CD4-positive, alpha-beta T cell treated with Interleukin-12 subunit alpha and Interleukin-12 subunit beta, for 1 hour (primary cell): Measurements from ENCODE around the gene PPP1R9A.
"Not testable (repeated sequence)": the region's sequence is repeated elsewhere in the genome, so short reads cannot be mapped to it uniquely, and the experiment has no call there.

Source experiments
- DNase-seq: peaks from one replicate; pipeline ENCODE4 v3.0.0-alpha.2; 2020

Gene PPP1R9A

DNA sequence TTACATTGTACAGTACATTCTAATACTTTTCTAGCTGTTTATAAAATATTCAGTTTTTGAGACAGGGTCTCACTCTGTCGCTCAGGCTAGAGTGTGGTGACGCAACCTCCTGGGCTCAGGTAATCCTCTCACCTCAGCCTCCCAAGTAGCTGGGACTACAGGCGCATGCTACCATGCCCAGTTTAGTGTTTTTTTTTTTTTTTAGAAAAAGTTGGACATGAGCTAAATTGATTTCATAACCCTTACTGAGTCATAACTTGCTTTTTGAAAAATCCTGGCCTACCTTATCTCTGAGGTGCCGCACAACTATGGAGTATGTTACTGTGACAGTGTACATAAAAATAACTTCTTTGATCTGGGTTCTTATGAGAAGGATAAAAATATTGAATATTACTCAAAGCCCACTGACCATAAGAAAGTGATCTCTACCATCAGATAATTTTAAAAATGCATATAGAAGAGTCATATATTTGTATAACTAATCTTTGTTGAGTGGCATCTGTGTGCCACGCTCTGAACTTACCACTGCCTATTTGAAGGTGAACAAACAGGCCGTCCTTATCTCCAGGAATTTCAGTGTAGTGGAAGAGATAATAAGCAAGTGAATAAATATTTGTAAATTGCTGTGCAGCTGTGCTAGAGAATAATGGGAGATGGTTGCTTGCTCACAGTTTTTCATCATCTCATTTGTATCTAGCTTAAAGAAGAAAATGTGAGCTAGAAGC is 73.2 kb downstream of the PPP1R9A start:
- no peak for DNase-seq

DNA sequence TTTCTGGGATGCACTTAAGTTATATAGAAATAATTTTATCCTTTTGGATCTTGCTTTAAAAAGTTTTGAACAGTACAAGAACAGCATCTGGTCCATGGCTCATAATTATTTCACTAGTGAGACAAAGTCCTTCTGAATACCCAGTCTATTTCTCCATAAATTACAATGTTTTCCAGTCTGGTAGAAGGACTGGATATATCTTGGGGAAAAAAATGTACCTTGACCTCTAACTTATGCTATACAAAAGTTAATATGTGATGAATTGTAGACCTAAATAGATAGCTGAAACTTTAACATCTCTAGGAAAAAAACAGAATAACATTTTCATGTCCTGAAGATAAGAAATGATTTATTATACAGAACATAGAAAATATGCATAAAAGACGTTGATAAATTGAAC is 88.5 kb downstream of the PPP1R9A start:
- DNase-seq: no peak

DNA sequence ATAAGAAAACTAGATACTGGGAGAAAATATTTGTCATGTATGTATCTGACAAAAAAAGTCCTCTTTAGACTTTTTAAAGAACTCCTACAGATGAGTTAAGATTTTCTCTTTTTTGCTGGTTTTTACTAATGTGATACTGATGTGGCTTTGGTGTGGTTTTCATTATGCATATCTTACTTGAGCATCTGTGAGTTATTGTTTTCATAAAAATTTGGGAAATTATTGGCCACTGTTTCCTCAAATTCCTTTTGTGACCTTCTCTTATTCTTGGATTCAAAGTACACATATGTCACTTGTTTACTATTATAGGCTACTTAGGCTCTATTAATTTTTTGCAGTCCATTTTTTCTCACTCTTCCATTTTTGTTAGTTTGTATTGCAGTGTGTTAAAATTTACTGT is 89.0 kb downstream of the PPP1R9A start:
- no peak for DNase-seq

DNA sequence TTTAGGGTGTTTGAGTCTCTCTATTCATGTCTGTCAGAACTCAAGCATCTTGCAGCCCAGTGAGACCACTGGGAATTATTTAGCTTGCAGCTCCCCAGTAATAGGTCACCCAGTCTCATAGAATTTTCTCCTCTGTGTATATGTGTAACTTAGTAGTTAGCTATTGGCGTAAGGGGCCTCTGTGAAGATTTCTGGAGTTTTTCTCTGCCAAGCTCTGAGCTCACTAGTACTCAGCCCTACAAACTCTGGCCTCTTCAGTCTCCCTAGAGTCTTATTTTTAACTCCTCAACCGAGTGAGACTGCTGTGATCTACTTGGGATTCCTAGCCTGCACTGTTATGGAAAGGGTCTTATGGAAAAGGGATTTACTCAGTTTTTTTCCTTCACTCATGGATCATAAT is 90.2 kb downstream of the PPP1R9A start:
- no peak for DNase-seq

DNA sequence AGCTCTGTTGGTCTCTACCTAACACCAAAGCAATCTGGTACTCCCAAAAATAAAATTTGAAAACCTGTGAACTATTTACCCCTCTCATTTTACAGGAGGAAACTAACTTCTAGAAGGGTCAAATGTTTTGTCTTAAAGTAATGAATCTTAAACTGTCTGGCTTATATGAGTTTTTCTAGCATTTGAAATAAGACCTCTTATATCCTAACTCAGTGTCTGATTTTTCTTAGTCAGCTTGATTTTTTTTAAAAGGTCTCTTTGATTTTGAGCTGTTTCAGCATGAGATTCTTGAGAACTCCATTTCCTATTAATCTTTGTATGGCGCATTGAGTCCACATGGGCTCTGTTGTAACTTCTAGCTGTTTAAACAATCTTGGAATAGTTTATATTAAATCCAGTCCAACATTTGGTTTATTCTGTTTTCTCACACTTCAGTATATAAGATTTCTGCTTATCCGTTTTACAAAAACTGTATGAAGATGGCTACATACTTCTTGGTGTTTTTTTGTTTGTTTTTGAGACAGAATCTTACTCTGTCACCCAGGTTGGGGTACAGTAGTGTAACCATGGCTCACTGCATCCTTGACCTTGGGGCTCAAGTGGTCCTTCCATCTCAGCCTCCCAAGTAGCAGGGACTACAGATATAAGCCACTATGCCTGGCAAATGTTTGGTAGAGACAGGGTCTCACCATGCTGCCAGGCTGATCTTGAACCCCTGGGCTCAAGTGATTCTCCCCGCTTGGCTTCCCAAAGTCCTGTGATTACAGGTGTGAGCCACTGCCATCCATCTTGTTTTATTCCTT is 91.1 kb downstream of the PPP1R9A start:
- DNase-seq: no peak

DNA sequence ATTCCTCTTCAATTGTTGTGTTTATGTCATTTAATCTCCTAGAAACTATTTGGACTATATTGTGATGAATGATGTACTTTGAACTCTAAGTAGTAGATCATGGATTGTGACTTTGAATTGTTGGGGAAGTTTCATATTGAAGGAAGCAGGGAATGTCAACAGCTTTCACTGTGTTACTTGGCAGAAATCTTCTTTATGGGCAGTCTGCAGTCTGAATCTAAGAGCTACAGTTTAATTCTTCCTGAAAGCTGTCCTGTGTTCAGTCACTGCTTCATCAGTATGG is 91.6 kb downstream of the PPP1R9A start:
- no peak for DNase-seq

DNA sequence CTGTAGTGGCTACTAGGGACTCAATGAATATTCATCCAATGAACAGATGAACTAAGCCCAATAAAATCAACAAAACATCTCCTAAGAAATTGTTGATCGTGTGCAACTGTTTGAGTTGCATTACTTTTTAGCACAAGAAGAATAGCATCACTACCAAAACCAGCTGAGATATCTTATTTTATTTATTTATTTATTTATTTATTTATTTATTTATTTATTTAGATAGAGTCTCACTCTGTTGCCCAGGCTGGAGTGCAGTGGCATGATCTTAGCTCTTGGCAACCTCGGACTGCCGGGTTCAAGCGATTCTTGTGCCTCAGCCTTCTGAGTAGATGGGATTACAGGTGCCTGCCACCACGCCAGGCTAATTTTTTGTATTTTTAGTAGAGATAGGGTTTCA is 92.2 kb downstream of the PPP1R9A start:
- DNase-seq: not testable (repeated sequence)

DNA sequence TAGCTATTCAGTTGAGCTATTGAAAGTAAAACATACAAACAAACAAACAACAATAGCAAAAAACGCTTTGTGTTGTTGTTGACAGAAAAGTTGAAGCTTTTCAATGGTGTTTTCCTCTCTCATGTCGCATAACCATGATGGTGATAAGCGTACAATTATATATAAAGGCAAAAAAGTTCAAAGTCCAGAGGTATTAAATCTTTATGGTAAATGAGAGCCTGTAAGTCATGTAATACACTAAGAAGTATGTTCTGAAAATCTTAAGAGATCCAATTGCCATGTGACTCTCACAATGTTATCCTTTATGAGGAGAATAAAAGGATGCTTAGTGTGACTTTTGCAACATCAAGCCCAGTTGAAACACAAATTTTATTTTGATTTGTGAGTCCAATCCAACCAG is 93.9 kb downstream of the PPP1R9A start:
- DNase-seq: no peak

DNA sequence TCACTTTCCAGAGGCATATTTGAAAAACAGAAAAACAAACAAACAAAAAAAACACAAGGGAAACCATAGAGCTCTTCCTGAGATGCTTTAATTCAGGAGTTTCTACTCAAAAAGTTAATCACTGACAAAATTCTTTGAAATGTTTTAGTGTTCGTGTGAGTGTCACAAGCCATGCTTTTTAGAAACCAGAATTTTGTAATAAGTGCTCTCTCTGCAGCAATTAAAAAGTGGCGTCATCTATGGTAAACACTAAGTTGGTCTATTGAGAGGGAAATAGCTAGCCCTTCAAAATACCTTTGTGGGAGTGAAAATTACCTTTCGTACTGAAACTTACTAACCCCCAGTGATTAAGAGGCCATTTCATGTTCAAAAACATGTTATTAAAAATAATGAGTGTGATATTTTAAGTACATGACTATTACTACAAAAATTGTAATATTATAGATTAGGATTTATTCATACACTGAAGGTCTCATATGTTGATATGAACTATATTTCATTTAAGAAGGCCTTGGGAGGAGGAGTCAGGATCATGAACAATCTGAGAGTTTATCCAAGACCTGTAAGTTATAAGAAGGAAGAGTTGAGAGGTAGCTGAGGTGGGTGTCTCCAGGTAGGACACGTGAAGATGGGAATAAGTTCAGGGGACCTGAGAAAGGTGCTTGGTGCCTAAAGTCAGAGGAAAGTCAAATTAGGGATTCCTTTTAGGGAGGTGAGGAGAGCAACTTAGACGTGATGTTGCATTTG is 94.6 kb downstream of the PPP1R9A start:
- DNase-seq: no peak

DNA sequence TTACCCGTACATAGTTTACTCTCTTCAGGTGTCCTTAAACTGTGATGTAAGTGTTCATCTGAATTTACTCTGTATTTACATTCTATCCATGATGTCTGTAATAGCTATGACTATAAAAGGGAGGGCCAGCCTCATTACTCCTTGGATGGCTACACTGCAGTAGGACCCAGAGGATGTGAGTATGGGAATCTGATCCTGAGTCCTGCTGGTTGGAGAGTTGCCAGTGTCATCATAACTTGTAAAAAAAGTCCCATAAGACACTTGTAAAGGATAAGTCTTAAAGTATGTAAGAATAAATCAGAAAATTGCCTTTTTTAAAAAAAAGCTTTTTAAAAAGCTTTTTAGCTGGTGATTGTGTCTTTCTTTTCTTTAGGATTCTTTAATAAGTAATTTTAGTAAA is 95.4 kb downstream of the PPP1R9A start:
- no peak for DNase-seq

DNA sequence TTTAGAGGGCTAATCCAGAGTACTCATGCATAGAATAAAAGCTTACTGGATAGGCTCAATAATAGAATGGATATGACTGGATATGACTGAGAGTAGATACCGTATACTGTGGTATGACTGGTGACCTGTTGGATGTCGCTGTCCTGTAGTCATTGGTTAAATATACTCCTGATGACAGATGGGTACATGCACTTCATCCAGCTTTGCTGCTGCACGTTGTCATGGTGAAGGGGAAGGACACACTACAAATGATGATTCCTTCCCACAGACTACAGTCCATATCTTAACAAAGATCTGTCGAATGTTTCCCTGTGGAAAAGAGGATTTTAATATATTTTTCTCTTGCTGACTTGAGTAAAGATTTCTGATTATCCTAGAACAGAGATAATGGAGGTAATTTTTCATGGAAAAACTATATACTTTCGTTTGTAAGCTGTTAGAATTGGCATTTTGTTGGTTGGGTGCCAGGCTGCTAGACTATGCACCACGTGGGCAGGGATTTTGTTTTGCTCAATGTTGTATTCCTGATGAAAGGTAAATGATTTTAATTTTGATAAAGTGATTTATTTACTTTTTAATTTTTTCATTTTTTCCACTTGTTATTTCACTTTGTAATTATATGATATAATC is 97.3 kb downstream of the PPP1R9A start:
- no peak for DNase-seq

DNA sequence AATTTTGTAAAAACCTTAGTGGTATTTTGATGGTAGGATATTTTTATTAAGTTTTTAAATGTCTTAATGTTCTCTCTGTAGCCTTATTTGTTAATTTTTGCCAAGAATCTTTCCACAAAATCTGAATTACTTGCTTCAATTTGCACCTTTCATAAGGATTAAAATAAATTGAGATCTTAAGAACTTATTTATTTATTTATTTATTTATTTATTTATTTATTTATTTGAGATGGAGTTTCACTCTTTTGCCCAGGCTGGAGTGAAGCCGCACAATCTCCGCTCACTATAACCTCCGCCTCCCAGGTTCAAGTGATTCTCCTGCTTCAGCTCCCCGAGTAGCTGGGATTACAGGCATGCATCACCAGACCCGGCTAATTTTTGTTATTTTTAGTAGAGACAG is 98.6 kb downstream of the PPP1R9A start:
- DNase-seq: no peak

DNA sequence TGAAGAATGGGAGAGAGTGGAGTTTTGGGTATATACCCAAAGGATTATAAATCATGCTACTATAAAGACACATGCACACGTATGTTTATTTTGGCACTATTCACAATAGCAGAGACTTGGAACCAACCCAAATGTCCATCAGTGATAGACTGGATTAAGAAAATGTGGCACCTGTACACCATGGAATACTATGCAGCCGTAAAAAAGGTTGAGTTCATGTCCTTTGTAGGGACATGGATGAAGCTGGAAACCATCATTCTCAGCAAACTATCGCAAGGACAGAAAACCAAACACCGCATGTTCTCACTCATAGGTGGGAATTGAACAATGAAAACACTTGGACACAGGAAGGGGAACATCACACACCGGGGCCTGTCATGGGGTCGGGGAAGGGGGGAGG is 101.4 kb downstream of the PPP1R9A start:
- not testable (repeated sequence) for DNase-seq

DNA sequence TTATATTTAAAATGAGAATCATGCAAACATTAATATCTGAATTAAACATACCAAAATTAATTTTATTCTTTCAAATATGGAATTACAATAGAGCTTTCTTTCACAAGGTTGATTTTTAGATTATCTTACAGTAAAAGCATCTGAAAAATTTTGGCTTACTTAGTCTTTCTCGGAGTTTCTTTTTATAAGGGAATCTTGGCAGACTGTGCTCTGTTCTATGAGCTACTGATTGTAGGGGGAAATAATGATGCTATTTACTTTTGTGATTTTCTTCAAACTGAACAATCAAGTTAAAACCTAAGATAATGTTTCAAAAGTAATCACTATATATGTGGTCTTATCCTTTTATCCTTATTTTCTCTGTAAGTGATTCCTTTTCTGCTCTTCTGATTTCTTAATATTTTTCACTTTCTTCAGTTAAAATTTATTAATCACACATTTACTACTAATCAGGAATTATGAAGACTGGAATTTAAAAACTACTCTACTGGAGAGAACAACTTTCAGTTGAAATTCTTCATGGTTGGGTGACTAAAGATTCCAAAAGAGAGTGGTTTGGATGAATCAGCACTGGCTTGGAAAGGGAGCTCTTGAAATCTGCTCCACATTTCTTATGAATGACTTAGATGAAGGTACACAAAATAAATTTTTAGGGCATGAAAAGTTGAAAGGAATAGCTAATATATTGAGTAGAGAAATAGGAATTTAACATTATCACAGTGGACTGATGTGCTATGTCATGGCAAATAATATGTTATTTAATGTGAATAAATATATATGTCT is 103.9 kb downstream of the PPP1R9A start:
- no peak for DNase-seq

DNA sequence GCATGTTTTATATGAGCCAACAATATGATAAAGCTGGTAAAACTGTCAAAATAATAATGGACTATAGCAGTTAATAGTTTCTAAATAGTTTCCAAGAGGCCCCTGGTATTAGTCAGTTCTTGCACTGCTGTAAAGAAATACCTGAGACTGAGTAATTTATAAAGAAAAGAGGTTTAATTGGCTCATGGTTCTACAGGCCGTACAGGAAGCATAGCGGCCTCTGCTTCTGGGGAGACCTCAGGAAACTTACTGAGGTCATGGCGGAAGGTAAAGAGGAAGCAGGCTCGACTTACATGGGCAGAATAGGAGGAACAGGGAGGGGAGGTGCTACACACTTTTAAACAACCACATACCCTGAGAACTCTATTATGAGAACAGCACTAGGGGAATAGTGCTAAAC is 104.6 kb downstream of the PPP1R9A start:
- no peak for DNase-seq

DNA sequence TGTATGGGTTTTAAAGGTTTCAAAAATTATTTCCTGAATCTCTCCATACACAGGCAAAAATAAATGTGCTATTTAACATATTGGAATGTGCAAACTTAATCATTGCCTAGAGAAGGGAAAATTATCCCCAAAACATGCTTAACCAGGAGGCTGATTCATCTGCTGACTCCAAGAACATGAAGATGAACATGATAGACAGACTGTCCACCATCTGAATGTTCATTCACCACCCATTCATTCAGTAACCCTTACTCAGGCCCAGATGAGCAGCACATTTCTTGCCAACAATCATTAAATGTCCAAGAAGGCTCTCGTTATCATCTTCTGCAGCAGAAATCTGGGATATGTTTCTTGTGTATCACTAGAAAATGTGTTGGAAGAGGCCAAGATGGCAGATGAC is 110.6 kb downstream of the PPP1R9A start:
- no peak for DNase-seq

DNA sequence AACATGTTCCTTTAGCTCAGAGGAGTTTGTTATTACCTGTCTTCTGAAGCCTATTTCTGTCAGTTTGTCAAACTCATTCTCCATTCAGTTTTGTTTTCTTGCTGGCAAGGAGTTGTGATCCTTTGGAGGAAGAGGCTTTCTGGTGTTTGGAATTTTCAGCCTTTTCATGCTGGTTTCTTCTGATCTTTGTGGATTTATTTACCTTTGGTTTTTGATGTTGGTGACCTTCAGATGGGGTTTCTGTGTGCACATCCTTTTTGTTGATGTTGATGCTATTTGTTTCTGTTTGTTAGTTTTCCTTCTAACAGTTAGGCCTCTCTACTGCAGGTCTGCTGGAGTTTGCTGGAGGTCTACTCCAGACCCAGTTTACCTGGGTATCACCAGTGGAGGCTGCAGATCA is 118.6 kb downstream of the PPP1R9A start:
- no peak for DNase-seq

DNA sequence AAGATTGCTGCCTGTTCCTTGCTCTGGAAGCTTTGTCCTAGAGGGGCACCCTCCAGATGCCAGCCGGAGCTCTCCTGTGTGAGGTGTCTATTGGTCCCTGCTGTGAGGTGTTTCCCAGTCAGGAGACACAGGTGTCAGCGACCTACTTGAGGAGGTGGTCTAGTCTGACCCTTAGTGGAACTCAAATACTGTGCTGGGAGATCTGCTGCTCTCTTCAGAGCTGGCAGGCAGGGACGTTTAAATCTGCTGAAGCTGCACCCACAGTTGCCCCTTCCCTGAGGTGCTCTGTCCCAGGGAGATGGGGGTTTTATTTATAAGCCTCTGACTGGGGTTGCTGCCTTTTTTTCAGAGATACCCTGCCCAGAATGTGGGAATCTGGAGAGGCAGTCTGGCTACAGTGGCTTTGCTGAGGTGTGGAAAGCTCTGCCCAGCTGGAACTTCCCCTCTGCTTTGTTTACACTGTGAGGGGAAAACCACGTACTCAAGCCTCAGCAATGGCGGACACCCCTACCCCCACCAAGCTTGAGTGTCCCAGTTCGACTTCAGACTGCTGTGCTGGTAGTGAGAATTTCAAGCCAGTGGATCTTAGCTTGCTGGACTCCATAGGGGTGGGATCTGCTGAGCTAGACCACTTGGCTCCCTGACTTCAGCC is 119.2 kb downstream of the PPP1R9A start:
- DNase-seq: no peak

DNA sequence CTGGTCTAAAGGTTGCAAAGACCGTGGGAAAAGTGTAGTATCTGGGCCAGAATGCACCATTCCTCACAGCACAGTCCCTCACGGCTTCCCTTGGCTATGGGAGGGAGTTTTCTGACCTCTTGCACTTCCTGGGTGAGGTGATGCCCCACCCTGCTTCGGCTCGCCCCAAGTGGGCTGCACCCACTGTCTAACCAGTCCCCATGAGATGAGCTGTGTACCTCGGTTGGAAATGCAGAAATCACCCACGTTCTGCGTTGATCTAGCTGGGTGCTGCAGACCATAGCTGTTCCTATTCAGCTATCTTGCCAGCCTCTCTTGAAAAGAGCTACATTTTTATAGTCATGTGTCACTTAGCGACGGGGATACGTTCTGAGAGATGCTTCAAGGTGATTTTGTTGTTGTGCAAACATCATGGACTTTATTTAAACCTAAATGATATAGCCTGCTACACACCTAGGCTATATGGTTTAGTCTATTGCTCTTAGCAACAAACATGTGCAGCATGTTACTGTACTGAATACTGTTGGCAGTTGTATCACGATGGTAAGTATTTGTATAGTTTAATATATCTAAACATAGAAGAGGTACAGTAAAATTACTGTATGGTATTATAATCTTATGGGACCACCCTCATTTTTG is 120.0 kb downstream of the PPP1R9A start:
- DNase-seq: no peak

DNA sequence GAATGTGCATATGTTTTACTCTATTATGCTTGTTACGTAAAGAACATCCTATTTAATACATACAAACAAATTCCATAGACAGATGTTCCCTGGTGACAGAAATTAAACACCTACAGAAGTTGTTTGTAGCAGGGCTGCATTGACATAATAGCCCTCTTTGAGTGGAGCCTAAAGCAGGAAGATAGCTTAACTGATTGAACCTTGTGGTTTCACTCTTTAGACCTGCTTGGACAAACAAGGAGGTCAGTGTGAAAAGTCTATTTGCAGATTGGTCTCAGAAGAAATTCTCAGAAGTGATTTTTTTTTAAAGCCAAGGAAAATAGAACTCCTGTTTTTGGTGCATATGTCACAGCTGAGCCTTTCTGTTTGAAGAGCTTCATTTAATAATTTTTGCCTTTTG is 121.3 kb downstream of the PPP1R9A start:
- no peak for DNase-seq

DNA sequence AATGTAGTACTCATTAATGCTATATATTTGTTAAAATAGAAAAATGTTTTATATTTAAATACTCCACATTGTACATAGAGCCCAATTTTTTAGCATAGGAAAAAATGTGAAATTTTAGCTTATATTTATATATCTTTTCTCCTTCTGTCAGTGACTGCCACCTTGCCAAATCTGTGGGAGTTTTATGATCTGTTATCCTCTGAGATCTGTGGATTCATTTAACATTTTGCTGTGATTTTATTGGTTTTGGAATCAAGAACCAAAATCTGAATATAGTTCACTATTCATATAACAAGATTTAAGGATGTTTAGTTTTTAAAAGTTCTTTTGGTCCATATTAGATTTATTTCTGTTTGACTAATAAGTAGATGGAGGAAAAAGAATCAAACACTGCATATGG is 127.9 kb downstream of the PPP1R9A start:
- DNase-seq: no peak

DNA sequence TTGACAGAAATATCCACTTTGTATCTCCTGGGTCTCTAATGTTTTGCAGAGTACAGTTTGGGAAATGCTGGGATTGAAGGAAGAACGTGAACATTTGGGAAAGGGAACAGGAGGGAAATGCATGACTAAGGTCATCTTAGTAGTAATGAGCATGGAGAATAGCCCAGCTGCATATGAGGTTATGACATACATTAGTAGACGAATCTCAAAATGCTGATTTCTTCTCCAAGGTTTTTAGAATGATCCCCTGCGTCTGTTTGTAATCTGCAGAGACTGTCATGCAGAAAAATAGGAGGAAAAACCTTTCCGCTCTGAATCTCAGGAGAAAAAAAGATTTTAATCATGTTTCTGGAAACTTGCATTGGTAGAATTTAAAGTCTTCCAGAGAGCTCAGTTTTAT is 133.6 kb downstream of the PPP1R9A start:
- DNase-seq: no peak
